Measurements from ENCODE around the gene ADAMTS1.
A peak's percentile ranks its signal among the peaks of the same experiment; 100 is the strongest.
"Not testable (repeated sequence)": the region's sequence is repeated elsewhere in the genome, so short reads cannot be mapped to it uniquely, and the experiment has no call there.

ADAMTS1 gene

DNA sequence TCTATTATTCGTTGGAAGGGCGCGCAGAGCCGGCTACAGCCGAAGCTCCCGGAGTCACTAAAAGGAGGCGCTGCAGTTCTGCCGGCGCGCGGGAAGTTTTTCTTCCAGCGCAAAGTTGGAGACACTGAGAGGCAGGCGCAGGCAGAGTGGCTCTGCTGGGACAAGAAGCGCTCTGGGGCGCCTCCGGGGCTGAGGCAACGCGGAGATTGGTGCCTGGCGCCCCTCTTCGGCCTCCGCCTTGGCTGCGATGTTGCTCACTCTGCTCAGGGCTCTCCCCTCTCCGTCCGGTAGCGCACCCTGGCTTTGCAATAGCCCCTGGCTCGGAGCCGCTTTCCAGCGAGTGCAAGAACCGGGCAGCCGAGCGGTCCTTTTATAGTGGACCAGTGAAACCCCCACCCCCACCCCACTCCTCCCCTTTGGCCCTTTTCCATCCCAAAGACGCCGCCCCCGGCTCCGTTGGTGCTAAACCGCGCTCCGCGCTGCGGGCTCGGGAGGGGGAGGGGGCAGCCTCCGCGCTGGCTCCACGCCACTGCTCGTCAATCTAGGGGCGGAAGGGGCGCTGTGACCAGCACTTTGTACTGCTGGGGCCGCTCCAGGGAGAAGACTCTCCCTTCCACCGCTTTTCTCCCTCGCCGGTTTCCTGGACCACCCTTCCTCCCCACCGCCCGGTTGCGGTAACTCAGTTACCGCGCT is at the start of gene ADAMTS1:
TSS of gene ADAMTS1 (minus strand) at position 344 of the 693 bp plus-strand sequence. CDS start 455 bp downstream, outside the sequence.
- Mint-ChIP-seq H3K9me3 (no peaks in the 10 kb centered on the region), H3K27me3 (ENCODE audit: low read depth) (peaks cover 56% of the 10 kb centered on the region), H3K4me1 (ENCODE audit: low read depth) (peaks cover 25% of the 10 kb centered on the region), H3K36me3 (ENCODE audit: low read depth) (peaks cover 13% of the 10 kb centered on the region), H3K4me3 (peak within 1 kb of the TSS; percentile 86), H3K27ac (peak within 1 kb of the TSS; percentile 83)

DNA sequence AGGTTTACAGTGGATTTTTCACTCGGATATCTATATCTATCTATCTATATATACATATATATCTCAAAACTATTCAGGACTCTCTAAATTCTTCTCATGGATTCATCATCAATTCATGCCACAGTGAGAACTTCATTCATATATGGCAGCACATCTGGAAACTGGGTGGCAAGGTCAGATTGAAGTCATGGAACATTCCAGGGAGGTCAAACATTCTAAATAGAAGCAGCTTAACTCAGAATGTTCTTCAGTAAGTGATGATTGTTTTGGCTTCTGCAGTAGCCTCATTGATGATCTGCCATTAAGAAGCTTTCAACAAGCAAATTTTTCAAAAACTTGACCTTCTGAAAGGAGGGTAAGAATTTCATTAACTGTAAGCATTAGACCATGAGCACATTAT is 46.9 kb upstream of the ADAMTS1 start:
- no peak overlapping the region for H3K4me3 Mint-ChIP-seq
- H3K9me3 Mint-ChIP-seq: no peaks in the 10 kb centered on the region
- no peaks in the 10 kb centered on the region for H3K27me3 Mint-ChIP-seq (ENCODE audit: low read depth)
- H3K27ac Mint-ChIP-seq: no peak overlapping the region
- no peaks in the 10 kb centered on the region for H3K36me3 Mint-ChIP-seq (ENCODE audit: low read depth)
- no peaks in the 10 kb centered on the region for H3K4me1 Mint-ChIP-seq (ENCODE audit: low read depth)

DNA sequence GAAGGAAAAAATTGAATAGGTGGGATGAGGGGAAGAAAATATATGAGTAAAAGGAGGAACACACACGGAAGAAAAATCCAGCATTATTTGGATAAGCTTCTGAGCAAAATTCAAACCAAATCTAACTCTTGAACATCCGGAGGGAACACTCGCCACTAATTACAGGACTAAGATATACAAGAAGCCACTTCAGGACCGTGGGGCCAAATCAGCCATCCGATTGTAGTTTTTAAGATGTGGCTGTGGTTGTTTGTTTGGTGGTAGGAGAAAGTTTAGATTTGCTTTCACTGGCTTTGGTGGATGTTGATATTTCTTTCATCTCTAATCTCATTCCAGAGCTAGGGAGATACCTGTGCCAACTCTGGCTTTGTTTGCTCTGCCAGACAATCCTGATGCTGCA is 43.7 kb upstream of the ADAMTS1 start:
- Mint-ChIP-seq H3K27ac (no peak overlapping the region), H3K9me3 (no peaks in the 10 kb centered on the region), H3K4me1 (ENCODE audit: low read depth) (no peaks in the 10 kb centered on the region), H3K4me3 (no peak overlapping the region), H3K27me3 (ENCODE audit: low read depth) (no peaks in the 10 kb centered on the region), H3K36me3 (ENCODE audit: low read depth) (no peaks in the 10 kb centered on the region)

DNA sequence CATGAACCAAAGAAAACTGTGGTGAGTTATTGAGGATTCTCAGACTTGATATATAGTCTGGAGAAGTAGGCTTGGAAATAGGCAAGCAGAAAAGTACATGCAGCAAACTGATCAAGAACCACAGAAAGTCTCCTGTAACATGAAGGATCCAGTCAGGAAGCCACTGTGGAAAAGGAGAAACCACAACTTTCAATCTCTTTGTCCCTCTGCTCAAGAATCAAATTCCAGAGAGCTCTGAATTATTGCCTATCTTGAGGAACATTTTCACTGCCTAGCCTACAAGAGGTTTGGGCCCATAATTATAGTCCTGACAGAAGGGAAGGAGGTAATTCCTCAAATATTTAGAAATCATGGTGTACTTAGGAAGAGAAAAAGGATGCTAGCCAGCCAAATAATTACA is 43.0 kb upstream of the ADAMTS1 start:
- H3K27me3 Mint-ChIP-seq (ENCODE audit: low read depth): no peaks in the 10 kb centered on the region
- H3K36me3 Mint-ChIP-seq (ENCODE audit: low read depth): no peaks in the 10 kb centered on the region
- no peaks in the 10 kb centered on the region for H3K9me3 Mint-ChIP-seq
- H3K27ac Mint-ChIP-seq: no peak overlapping the region
- H3K4me3 Mint-ChIP-seq: no peak overlapping the region
- no peaks in the 10 kb centered on the region for H3K4me1 Mint-ChIP-seq (ENCODE audit: low read depth)

DNA sequence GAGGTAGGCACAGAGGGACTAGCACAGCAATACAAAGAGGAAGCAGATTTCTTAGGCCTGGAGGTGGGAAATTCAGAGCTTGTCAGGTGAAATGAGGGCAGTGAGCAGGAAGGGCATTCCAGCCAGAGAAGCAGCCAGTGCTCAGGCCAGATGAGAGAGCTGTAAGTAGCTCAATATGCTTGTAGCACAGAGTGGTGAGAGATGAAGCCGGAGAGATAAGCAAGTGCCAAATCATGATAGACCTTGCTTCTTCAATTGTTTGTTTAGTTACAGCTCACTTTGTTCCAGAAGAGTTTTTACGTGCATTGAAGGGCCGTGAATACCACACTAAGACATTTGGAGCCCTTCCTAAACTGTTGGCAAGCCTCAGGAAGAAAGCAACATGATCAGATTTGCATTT is 42.0 kb upstream of the ADAMTS1 start:
- no peaks in the 10 kb centered on the region for H3K9me3 Mint-ChIP-seq
- no peak overlapping the region for H3K27ac Mint-ChIP-seq
- no peak overlapping the region for H3K4me3 Mint-ChIP-seq
- no peaks in the 10 kb centered on the region for H3K36me3 Mint-ChIP-seq (ENCODE audit: low read depth)
- H3K27me3 Mint-ChIP-seq (ENCODE audit: low read depth): no peaks in the 10 kb centered on the region
- H3K4me1 Mint-ChIP-seq (ENCODE audit: low read depth): no peaks in the 10 kb centered on the region

DNA sequence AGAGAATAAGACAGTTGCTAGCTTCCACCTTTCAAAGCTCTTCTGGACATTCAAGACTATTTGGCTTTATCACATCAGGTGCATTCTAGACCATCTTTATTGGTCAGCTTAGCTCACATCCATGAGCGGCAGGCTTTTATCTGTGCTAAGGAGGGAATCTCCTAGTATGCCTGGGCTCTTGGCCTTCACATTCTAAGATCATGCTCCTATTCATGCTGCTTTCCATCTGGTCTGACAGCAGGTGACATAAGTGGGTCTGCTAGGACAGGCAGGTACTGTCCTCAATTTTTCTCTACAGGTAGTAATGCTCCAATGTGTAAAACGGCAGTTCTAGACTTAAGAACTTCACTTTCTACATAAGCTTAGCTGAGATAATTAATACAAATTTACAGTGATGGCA is 39.2 kb upstream of the ADAMTS1 start:
- H3K4me3 Mint-ChIP-seq: no peak overlapping the region
- no peaks in the 10 kb centered on the region for H3K27me3 Mint-ChIP-seq (ENCODE audit: low read depth)
- H3K36me3 Mint-ChIP-seq (ENCODE audit: low read depth): no peaks in the 10 kb centered on the region
- H3K27ac Mint-ChIP-seq: no peak overlapping the region
- H3K9me3 Mint-ChIP-seq: no peaks in the 10 kb centered on the region
- H3K4me1 Mint-ChIP-seq (ENCODE audit: low read depth): no peaks in the 10 kb centered on the region

DNA sequence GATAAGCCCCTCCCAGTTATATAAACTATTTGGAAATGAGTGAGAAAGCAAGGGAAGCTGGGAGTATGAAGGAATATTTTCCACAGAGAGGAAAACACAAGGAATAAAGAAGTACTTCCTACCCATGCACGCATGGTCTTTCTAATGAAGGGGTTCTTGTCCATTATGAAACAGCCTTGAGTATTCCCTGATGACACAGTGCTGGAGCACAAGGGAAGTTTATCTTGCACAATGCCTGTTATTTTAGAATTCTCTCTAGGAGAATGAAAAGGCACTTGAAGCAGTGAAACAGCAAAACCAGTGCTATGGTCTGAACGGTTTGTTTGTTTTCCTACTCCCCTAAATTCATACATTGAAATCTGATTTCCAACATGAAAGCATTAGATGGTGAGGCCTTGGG is 38.6 kb upstream of the ADAMTS1 start:
- no peak overlapping the region for H3K4me3 Mint-ChIP-seq
- no peaks in the 10 kb centered on the region for H3K27me3 Mint-ChIP-seq (ENCODE audit: low read depth)
- no peaks in the 10 kb centered on the region for H3K9me3 Mint-ChIP-seq
- no peak overlapping the region for H3K27ac Mint-ChIP-seq
- H3K4me1 Mint-ChIP-seq (ENCODE audit: low read depth): no peaks in the 10 kb centered on the region
- H3K36me3 Mint-ChIP-seq (ENCODE audit: low read depth): no peaks in the 10 kb centered on the region

DNA sequence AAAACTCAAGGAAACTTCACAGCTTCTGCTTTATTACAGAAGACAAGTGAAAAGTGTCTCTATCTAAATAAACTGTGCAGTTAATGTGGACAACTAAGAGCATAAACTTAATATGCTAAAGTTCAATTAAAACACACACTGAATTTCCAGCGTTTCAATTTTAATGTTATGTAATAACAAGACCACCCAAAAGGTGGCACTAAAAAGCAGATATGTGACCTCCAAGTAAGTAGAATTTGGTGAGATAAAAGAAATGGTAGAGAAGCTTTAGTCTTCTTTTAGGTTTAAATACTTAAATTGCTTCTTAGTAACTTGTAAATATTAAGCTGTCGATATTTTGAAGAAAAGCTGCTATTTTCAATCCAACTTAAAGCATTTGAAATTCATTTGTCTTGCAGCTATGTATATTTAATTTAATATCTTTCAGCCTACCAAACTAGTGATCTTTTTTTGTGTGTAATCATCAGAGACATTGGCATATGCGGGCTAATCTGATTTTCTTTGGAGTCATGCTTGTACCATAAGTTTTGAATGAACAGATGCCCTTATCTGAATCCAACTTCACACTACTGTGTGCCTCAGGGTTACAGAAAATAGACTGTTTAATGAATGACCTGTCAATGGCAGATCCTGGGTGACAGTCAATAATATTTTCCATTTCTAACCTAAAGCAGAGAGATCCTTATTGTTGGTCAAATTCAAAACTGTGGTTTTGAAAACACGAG is 36.5 kb upstream of the ADAMTS1 start:
- Mint-ChIP-seq H3K27me3 (ENCODE audit: low read depth) (no peaks in the 10 kb centered on the region), H3K4me3 (no peak overlapping the region), H3K9me3 (no peaks in the 10 kb centered on the region), H3K4me1 (ENCODE audit: low read depth) (no peaks in the 10 kb centered on the region), H3K36me3 (ENCODE audit: low read depth) (no peaks in the 10 kb centered on the region), H3K27ac (no peak overlapping the region)

DNA sequence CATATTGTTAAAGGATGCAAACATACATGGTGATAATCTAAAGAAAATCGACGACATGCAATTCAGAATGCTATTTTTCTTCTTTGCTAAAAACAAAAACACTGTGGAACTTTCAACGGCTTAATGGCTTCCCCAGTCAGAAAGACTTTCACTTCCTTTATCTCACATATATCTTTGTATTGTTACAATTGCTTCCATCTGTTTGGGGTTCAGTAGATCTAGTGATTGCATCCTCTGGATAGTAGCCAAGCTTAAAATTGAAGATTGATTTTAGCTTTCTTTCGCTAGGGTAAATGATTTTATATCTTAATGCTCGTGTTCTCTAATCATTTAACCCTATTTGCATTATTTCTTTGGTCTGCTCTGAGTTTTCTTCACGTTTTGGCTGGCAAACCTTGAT is 31.8 kb upstream of the ADAMTS1 start:
- H3K36me3 Mint-ChIP-seq (ENCODE audit: low read depth): no peaks in the 10 kb centered on the region
- H3K27me3 Mint-ChIP-seq (ENCODE audit: low read depth): no peaks in the 10 kb centered on the region
- H3K27ac Mint-ChIP-seq: no peak overlapping the region
- no peak overlapping the region for H3K4me3 Mint-ChIP-seq
- H3K4me1 Mint-ChIP-seq (ENCODE audit: low read depth): no peaks in the 10 kb centered on the region
- no peaks in the 10 kb centered on the region for H3K9me3 Mint-ChIP-seq

DNA sequence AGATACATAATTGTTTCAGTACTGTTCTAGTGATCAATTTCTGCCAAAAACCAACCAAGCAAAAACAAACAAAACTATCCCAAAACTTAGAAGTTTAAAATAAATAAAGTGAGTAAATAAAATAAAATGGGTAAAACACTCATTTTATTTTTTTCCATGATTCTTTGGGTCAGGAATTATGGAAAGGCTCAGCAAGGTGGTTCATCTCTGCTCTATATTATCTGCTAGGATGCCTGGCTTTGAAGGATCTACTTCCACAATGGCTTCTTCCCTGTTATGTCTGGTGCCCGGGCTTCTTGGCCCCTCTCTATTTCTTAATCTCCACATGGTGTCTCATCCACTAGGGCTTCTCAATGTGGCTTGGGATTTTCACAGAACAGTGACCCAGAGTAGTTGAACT is 29.1 kb upstream of the ADAMTS1 start:
- Mint-ChIP-seq H3K4me1 (ENCODE audit: low read depth) (no peaks in the 10 kb centered on the region), H3K36me3 (ENCODE audit: low read depth) (no peaks in the 10 kb centered on the region), H3K27me3 (ENCODE audit: low read depth) (no peaks in the 10 kb centered on the region), H3K9me3 (no peaks in the 10 kb centered on the region), H3K27ac (no peak overlapping the region), H3K4me3 (no peak overlapping the region)

DNA sequence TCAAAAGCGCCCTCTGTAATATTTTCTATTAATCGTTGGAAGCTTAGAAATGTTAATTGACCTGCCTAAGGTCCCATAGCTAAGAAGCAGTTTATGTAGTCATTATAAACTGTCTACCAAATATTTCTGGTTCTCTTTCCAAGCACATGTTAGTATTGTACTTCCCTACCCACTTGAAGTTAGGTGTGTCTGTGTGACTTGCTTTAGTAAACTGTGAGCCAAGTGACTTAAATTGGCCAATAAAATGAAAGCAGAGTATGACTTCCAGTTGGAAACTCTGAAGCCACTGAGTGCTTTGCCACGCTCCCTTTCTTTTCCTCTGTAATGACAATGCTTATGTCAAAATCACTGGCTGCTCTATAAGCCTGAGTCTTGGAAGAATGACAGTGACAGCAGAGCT is 20.6 kb upstream of the ADAMTS1 start:
- H3K36me3 Mint-ChIP-seq (ENCODE audit: low read depth): no peaks in the 10 kb centered on the region
- no peak overlapping the region for H3K4me3 Mint-ChIP-seq
- no peaks in the 10 kb centered on the region for H3K27me3 Mint-ChIP-seq (ENCODE audit: low read depth)
- H3K4me1 Mint-ChIP-seq (ENCODE audit: low read depth): no peaks in the 10 kb centered on the region
- no peak overlapping the region for H3K27ac Mint-ChIP-seq
- H3K9me3 Mint-ChIP-seq: no peaks in the 10 kb centered on the region

DNA sequence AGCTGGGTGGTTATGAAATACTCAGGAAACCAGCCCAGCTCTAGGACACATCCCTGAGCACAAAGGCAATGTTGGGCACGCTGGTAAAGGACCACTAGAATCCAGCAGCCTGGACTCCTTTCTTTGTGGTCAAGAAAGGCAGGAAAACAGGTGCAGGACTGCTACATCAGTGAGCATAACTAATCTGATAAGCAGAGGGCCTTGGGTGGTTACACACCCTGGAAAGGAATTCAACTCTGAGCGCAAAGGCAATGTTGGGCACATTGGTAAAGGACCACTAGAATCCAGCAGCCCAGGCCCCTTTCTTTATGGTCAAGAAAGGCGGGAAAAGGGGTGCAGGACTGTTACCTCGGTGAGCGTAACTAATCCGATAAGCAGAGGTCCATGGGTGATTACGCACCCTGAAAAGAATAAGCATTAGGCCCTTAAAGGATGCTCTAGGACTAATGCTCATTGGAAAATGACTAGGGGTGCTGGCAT is 11.7 kb upstream of the ADAMTS1 start:
- H3K36me3 Mint-ChIP-seq (ENCODE audit: low read depth); H3K4me3 Mint-ChIP-seq; H3K27ac Mint-ChIP-seq; H3K27me3 Mint-ChIP-seq (ENCODE audit: low read depth); H3K4me1 Mint-ChIP-seq (ENCODE audit: low read depth); H3K9me3 Mint-ChIP-seq: not testable (repeated sequence)

DNA sequence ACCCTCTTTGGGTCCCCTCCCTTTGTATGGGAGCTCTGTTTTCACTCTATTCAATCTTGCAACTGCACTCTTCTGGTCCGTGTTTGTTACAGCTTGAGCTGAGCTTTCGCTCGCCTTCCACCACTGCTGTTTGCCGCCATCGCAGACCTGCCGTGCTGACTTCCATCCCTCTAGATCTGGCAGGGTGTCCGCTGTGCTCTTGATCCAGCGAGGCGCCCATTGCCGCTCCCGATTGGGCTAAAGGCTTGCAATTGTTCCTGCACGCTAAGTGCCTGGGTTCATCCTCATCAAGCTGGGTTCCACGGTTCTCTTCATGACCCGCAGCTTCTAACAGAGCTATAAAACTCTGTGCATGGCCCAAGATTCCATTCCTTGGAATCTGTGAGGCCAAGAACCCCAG is 9.5 kb upstream of the ADAMTS1 start:
- not testable (repeated sequence) for H3K27ac Mint-ChIP-seq; H3K27me3 Mint-ChIP-seq (ENCODE audit: low read depth); H3K4me3 Mint-ChIP-seq; H3K4me1 Mint-ChIP-seq (ENCODE audit: low read depth); H3K36me3 Mint-ChIP-seq (ENCODE audit: low read depth); H3K9me3 Mint-ChIP-seq

DNA sequence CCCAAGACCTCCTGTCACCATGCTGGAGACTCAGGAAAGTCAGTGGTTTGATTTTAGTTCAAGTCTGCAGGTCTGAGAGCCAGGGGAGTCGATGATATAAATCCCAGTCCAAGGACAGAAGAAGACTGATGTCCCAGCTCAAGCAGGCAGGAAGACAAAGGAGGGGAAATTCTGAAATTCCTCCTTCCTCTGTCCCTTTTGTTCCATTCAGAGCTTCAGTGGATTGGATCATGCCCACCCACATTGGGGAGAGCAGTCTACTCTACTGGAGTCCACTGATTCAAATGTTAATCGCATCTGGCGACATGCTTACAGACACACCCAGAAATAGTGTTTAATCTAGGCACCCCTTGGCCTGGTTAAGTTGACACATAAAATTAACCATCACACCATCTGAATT is 7.2 kb upstream of the ADAMTS1 start:
- Mint-ChIP-seq H3K4me3 (no peak overlapping the region), H3K36me3 (ENCODE audit: low read depth) (no peaks in the 10 kb centered on the region), H3K9me3 (no peaks in the 10 kb centered on the region), H3K27me3 (ENCODE audit: low read depth) (peaks cover 19% of the 10 kb centered on the region), H3K4me1 (ENCODE audit: low read depth) (no peaks in the 10 kb centered on the region), H3K27ac (no peak overlapping the region)

DNA sequence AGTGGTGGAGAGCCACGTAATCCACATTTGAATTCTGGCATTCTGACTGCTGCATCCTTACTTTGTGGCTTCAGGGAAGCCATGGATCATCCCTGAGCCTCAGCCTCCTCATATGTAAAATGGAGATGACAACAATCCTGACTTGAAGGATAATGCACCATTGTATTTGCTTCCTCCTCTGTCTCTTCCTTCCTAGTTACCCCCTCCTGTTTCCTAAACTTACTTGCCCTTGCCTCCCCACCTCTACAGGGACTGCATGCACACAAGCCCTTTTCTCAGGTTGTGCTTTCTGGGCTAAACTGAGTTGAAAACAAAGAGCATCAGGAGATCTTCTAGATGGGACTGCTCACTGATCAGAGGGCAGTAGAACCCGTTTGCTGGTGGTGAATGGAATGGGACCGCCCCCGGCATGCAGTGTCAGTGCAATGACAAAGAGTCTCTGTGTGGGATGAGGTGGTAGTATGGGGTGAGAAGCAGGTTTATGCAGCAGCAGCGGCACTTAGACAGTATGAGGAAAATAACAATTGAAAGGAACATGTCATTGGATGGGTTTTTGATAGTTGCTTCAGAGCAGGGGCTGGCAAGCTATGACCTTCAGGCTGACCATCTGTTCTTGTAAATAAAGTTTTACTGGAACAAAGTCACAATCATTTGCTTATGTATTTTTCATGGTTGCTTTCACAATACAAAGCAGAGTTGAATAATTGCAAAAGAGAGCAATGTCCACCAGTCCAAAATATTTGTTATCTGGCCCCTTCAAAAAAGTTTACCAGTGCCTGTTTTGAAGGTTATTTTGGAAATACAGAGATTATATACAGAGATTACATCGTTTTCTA is 6.1 kb upstream of the ADAMTS1 start:
- no peak overlapping the region for H3K27ac Mint-ChIP-seq
- H3K27me3 Mint-ChIP-seq (ENCODE audit: low read depth): peaks cover 30% of the 10 kb centered on the region
- peaks cover 8% of the 10 kb centered on the region for H3K4me1 Mint-ChIP-seq (ENCODE audit: low read depth)
- no peak overlapping the region for H3K4me3 Mint-ChIP-seq
- no peaks in the 10 kb centered on the region for H3K36me3 Mint-ChIP-seq (ENCODE audit: low read depth)
- H3K9me3 Mint-ChIP-seq: no peaks in the 10 kb centered on the region

All from T-helper 1 cell treated with Interleukin-12 subunit alpha and Interleukin-12 subunit beta and Interleukin-4 antibody, amounts not matched to agents 30 μg/mL and 1 μg/mL, for 36 hours (primary cell).